Effector memory CD4-positive, alpha-beta T cell (primary cell): ENCODE measurements around the gene ATP5IF1.

Source experiments
- DNase-seq, 3 donors: peaks; one replicate each; pipeline ENCODE4 v3.0.0-alpha.2; 2020
- H3K27ac ChIP-seq: 2 replicates; pipeline ENCODE4 v1.7.0; 2013; ENCODE audit warnings: mild to moderate bottlenecking, low read length, moderate library complexity; ENCODE audit not compliant: insufficient read depth, poor library complexity, severe bottlenecking
- H3K27me3 ChIP-seq: replicated peaks from 2 replicates; pipeline ENCODE4 v1.7.0; 2013; ENCODE audit warnings: mild to moderate bottlenecking, low read length; ENCODE audit not compliant: insufficient read depth, control insufficient read depth, poor library complexity, severe bottlenecking
- H3K36me3 ChIP-seq: 2 replicates; pipeline ENCODE4 v1.7.0; 2013; ENCODE audit warnings: mild to moderate bottlenecking, low read length, moderate library complexity; ENCODE audit not compliant: control insufficient read depth, insufficient read depth
- H3K4me1 ChIP-seq: 2 replicates; pipeline ENCODE4 v1.7.0; 2013; ENCODE audit warnings: low read length, mild to moderate bottlenecking; ENCODE audit not compliant: control insufficient read depth, insufficient read depth, poor library complexity, severe bottlenecking
- H3K4me3 ChIP-seq: 2 replicates; pipeline ENCODE4 v1.7.0; 2013; ENCODE audit warnings: low read length, low read depth, mild to moderate bottlenecking; ENCODE audit not compliant: insufficient read depth, poor library complexity, severe bottlenecking
- H3K9me3 ChIP-seq: 2 replicates; pipeline ENCODE4 v1.7.0; 2013; ENCODE audit warnings: mild to moderate bottlenecking, low read length, moderate library complexity; ENCODE audit not compliant: control insufficient read depth

ATP5IF1 gene

DNA sequence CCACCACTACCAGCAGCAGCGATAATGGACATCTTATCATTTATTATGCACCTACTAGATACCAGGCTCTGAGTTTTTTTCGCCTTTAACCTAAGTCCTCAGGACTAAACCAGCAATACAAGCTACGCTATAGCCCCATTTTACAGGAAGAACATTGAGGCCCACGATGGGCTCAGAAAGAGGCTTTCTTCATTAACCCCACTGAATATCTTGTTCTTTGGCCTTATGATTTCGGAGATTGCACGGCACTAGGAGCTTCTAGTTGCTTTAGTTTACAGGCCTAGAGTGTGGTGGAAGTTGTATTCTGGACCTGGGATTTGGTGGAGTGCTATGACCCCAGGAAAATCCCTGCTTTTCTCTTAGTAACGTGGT is 24.9 kb downstream of the ATP5IF1 start:
- H3K36me3 ChIP-seq: no peaks in the 10 kb centered on the region
- no peak overlapping the region for H3K27ac ChIP-seq
- H3K27me3 ChIP-seq: no peaks in the 10 kb centered on the region
- H3K9me3 ChIP-seq: no peaks in the 10 kb centered on the region
- DNase-seq: no peak
- peak overlapping the region; percentile 99 for H3K4me3 ChIP-seq
- H3K4me1 ChIP-seq: peaks cover 32% of the 10 kb centered on the region

DNA sequence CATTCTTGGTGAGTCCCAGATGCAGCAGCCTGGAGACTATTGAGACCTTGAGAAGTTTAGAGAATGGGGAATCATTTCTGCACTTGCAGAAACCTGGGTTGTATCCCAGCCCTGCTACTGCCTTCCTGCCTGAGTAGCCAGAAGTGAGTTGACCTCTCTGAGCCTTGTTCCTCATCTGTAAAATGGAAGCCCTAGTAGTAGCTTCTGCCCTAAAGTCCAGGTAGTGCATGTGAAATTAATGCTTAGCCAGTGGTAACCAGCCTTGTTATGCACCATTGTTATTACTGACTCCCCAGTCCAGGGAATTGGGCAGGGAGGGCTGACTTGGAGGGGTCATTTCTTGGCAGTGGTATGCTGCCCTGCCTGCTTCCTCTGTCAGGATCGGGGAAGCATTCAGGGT is 29.0 kb downstream of the ATP5IF1 start:
- Histone ChIP-seq H3K27me3 (no peaks in the 10 kb centered on the region), H3K9me3 (no peaks in the 10 kb centered on the region), H3K27ac (no peak overlapping the region), H3K36me3 (no peaks in the 10 kb centered on the region), H3K4me1 (peaks cover 11% of the 10 kb centered on the region), H3K4me3 (no peak overlapping the region)
- no peak for DNase-seq

DNA sequence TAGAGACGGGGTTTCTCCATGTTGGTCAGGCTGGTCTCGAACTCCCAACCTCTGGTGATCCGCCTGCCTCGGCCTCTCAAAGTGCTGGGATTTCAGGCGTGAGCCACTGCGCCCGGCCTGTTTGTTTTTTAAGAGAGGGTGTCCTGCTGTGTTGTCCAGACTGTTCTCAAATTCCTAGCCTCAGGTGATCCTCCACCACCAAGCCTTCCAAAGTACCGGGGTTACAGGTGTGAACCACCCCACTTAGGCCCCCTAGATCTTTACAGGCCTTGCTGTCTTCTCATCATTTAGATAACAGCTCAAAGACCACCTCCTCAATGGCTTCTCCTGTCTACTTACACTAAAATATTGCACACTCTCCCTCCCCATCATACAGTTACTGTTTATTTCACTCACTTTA is 29.7 kb downstream of the ATP5IF1 start:
- Histone ChIP-seq H3K27ac (no peak overlapping the region), H3K36me3 (no peaks in the 10 kb centered on the region), H3K4me1 (peaks cover 6% of the 10 kb centered on the region), H3K27me3 (no peaks in the 10 kb centered on the region), H3K4me3 (no peak overlapping the region), H3K9me3 (no peaks in the 10 kb centered on the region)
- DNase-seq: no peak

DNA sequence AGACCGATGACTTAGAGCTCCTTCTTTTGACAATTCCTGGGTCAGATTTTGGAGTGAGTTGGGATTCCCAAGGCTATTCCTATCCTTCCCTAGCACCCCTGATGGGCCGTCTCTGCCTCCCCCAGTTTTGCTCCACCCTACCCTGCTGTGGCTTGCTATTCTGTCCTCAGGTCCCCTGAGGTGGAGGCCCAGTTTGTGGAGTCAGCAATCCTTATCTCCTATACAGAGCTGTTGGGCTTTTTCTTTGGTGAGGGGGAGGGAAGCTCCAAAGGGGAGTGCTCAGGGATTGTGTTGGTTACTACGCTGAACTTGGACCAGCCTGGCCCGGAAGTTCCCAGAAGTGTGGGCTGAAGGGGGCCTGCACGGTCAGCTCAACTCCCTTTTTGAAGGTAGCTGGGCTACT is 31.0 kb downstream of the ATP5IF1 start:
- Histone ChIP-seq H3K9me3 (no peaks in the 10 kb centered on the region), H3K27ac (no peak overlapping the region), H3K4me3 (no peak overlapping the region), H3K36me3 (no peaks in the 10 kb centered on the region), H3K27me3 (no peaks in the 10 kb centered on the region), H3K4me1 (no peaks in the 10 kb centered on the region)
- DNase-seq: no peak

DNA sequence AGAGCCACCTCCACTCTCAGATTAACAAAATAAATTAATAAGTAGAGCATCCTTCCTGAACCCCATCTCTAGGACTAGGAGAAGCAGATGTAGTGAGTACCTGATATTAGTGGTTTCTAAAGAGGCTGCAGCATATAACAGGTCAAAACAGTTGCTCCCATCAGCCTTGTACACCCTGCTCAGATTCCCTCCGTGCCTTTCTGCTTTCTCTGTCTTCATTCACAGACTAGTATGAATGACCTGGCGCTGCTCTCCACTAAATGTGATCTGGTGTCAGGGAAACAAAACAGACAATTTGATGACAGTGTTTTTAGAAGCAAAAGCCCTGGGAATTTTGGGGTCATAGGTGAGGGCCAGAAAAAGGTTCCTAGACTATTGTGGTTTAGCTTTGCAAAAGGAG is 31.7 kb downstream of the ATP5IF1 start:
- Histone ChIP-seq H3K4me1 (no peaks in the 10 kb centered on the region), H3K36me3 (peaks cover 2% of the 10 kb centered on the region)

DNA sequence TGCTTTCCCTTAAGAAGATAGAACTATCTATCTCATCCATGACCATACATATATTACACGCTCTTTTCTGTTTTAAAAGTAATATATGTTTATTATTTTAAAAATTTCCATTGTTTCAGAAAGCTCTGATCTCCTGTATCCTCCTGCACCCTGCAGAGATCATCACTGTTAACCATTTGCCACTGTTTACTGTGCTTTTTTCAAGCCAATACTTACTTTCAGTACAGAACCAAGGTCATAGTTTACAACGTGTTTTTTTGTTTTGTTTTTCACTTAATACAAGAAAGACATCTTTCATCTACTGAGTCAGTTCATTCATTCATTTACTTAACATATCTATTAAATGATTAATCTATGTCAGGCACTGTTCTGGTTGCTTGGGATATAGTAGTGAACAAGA is 33.6 kb downstream of the ATP5IF1 start:
- no peaks in the 10 kb centered on the region for H3K27me3 ChIP-seq
- H3K4me3 ChIP-seq: no peak overlapping the region
- no peaks in the 10 kb centered on the region for H3K9me3 ChIP-seq
- no peak for DNase-seq
- H3K4me1 ChIP-seq: no peaks in the 10 kb centered on the region
- peaks cover 18% of the 10 kb centered on the region for H3K36me3 ChIP-seq
- no peak overlapping the region for H3K27ac ChIP-seq

More for the DNA sequence above, 31.7 kb downstream of the ATP5IF1 start:
- H3K4me3 ChIP-seq: no peak overlapping the region
- H3K9me3 ChIP-seq: no peaks in the 10 kb centered on the region
- H3K27me3 ChIP-seq: no peaks in the 10 kb centered on the region
- DNase-seq: no peak
- H3K27ac ChIP-seq: no peak overlapping the region

DNA sequence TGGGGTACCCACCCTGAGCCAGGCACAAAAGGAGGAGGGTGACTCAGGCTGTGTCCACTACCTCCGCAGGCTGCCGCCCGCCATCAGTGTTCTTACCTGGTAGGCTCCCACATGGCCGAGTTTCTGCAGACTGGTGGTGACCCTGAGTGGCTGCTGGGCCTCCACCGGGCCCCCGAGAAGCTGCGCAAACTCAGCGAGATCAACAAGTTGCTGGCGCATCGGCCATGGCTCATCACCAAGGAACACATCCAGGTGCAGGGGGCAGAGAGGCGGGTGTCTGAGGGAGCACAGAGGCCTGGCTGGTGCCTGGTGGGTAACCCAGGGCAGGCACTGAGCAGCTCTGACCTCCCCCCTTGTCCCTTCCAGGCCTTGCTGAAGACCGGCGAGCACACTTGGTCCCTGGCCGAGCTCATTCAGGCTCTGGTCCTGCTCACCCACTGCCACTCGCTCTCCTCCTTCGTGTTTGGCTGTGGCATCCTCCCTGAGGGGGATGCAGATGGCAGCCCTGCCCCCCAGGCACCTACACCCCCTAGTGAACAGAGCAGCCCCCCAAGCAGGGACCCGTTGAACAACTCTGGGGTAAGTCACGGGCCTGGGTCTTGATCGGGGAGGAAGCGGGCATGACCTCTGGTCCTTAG is 36.4 kb downstream of the ATP5IF1 start:
- Histone ChIP-seq H3K27me3 (no peaks in the 10 kb centered on the region), H3K9me3 (no peaks in the 10 kb centered on the region), H3K4me1 (no peaks in the 10 kb centered on the region), H3K36me3 (peaks cover 25% of the 10 kb centered on the region), H3K27ac (no peak overlapping the region), H3K4me3 (no peak overlapping the region)
- no peak for DNase-seq

DNA sequence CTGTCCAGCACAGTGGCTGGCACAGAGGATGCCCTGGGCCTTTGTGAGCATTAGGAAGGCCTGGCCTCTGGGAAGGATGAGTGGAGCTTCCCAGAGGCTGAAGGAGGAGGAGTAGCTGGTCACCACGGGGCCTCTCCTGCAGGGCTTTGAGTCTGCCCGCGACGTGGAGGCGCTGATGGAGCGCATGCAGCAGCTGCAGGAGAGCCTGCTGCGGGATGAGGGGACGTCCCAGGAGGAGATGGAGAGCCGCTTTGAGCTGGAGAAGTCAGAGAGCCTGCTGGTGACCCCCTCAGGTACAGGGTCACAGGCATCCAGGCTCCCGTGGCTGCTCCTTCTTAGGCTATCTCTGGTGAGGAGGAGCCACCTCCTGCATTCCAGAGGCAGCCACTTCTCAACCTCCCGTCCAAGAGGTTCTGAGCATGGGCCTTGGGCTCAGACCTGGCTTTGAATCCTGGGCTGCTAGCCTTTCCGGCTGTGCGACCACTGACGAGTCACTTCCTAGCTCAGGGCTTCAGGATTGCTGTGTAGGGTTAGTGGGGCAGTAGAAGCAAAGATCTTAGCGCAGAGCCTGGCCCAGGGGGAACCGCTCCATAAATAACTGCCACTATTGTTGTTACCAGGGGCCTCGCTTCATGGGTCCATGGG is 37.4 kb downstream of the ATP5IF1 start:
- Histone ChIP-seq H3K27me3 (no peaks in the 10 kb centered on the region), H3K4me3 (no peak overlapping the region), H3K27ac (no peak overlapping the region), H3K36me3 (peaks cover 25% of the 10 kb centered on the region), H3K9me3 (no peaks in the 10 kb centered on the region), H3K4me1 (no peaks in the 10 kb centered on the region)
- DNase-seq: no peak

DNA sequence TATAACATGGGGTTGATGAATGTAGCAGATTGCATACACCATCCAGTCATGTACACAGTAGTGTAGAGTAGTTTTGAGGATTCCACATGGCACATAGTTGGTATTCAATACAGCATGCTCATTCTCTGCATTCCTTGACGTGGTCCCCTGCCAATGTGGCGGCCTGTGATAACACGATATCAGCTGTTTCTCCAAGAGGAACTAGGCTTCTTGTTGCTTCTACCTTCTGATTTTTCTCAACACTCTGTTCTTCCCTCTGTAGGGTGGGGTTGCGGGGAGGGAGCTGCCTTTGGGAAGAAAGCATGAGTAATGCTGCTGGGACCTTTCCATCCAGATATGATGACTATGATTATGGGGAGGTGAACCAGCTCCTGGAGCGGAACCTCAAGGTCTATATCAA is 42.8 kb downstream of the ATP5IF1 start:
- Histone ChIP-seq H3K27me3 (no peaks in the 10 kb centered on the region), H3K27ac (no peak overlapping the region), H3K4me1 (no peaks in the 10 kb centered on the region), H3K9me3 (no peaks in the 10 kb centered on the region), H3K36me3 (peaks cover 27% of the 10 kb centered on the region), H3K4me3 (no peak overlapping the region)
- no peak for DNase-seq

DNA sequence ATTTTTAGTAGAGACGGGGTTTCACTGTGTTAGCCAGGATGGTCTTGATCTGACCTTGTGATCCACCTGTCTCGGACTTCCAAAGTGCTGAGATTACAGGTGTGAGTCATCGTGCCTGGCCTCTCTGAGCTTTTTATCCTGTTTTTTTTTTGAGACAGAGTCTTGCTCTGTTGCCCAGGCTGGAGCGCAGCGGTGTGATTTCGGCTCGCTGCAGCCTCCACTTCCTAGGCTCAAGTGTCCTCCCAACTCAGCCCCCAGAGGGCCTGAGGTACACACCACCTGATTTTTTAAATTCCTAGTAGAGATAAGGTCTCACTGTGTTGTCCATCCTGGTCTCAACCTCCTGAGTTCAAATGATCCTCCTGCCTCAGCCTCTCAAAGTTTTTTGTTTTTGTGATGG is 43.8 kb downstream of the ATP5IF1 start:
- H3K4me1 ChIP-seq: no peaks in the 10 kb centered on the region
- no peak for DNase-seq
- no peak overlapping the region for H3K4me3 ChIP-seq
- no peaks in the 10 kb centered on the region for H3K27me3 ChIP-seq
- H3K36me3 ChIP-seq: peaks cover 17% of the 10 kb centered on the region
- no peaks in the 10 kb centered on the region for H3K9me3 ChIP-seq
- H3K27ac ChIP-seq: no peak overlapping the region
